ENCODE results near the gene ZNF580.

DNA sequence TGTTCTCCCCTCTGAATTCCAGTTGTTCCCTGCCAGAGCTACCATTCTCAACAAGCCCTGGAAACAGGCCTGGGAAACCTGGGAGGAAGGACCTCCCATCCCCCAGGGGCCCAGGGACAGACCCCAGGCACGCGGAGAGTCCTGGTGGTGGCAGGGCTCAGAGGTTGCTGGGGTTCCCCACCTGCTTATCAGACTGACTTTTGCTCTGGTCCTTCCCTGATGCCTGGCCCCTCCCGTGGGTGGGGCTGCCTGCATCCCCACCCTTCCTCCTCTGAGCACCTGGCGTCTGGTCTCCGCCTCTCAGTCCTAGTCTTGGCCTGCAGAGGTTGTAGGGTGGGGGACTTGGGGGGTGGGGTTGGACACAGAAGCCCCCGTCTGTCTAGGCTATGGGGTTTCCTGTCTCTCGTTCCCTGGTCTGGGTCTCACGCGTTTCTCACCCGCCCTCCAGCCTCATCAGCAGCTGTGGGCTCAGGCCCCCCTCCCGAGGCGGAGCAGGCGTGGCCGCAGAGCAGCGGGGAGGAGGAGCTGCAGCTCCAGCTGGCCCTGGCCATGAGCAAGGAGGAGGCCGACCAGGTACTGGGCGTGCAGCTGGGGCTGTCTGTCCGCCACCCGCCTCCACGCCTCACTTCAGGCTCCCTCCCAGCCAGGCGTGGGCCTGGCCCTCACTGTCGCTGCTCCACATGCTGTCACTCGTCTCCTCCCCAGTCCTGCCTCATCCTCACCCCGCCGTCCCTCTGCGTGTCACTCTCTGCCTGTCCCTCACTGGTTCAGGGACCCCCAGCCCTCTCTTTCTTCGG, 47.8 kb downstream of the ZNF580 start:
- TF ChIP-seq ZNF768 (tag by site-specific recombination; IDR thresholded peaks at IDR 0.05), result no peak
- no peak for TF ChIP-seq ZNF311 (tag by site-specific recombination; IDR thresholded peaks at IDR 0.05; ENCODE audit: borderline replicate concordance)
- TF ChIP-seq, protein P1, sequence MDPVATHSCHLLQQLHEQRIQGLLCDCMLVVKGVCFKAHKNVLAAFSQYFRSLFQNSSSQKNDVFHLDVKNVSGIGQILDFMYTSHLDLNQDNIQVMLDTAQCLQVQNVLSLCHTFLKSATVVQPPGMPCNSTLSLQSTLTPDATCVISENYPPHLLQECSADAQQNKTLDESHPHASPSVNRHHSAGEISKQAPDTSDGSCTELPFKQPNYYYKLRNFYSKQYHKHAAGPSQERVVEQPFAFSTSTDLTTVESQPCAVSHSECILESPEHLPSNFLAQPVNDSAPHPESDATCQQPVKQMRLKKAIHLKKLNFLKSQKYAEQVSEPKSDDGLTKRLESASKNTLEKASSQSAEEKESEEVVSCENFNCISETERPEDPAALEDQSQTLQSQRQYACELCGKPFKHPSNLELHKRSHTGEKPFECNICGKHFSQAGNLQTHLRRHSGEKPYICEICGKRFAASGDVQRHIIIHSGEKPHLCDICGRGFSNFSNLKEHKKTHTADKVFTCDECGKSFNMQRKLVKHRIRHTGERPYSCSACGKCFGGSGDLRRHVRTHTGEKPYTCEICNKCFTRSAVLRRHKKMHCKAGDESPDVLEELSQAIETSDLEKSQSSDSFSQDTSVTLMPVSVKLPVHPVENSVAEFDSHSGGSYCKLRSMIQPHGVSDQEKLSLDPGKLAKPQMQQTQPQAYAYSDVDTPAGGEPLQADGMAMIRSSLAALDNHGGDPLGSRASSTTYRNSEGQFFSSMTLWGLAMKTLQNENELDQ (tag by site-specific recombination; IDR thresholded peaks at IDR 0.05; ENCODE audit: low read depth), result no peak
- TF ChIP-seq ZNF292 (tag by site-specific recombination; IDR thresholded peaks at IDR 0.05; ENCODE audit: borderline replicate concordance, low read depth), result no peak
- TF ChIP-seq, protein P2, sequence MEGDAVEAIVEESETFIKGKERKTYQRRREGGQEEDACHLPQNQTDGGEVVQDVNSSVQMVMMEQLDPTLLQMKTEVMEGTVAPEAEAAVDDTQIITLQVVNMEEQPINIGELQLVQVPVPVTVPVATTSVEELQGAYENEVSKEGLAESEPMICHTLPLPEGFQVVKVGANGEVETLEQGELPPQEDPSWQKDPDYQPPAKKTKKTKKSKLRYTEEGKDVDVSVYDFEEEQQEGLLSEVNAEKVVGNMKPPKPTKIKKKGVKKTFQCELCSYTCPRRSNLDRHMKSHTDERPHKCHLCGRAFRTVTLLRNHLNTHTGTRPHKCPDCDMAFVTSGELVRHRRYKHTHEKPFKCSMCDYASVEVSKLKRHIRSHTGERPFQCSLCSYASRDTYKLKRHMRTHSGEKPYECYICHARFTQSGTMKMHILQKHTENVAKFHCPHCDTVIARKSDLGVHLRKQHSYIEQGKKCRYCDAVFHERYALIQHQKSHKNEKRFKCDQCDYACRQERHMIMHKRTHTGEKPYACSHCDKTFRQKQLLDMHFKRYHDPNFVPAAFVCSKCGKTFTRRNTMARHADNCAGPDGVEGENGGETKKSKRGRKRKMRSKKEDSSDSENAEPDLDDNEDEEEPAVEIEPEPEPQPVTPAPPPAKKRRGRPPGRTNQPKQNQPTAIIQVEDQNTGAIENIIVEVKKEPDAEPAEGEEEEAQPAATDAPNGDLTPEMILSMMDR (tag by site-specific recombination; IDR thresholded peaks at IDR 0.05), result no peak
- TF ChIP-seq, protein P3, sequence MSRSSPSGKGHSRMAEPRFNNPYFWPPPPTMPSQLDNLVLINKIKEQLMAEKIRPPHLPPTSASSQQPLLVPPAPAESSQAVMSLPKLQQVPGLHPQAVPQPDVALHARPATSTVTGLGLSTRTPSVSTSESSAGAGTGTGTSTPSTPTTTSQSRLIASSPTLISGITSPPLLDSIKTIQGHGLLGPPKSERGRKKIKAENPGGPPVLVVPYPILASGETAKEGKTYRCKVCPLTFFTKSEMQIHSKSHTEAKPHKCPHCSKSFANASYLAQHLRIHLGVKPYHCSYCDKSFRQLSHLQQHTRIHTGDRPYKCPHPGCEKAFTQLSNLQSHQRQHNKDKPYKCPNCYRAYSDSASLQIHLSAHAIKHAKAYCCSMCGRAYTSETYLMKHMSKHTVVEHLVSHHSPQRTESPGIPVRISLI (tag by site-specific recombination; IDR thresholded peaks at IDR 0.05), result no peak
- TF ChIP-seq ZBTB1 (tag by site-specific recombination; IDR thresholded peaks at IDR 0.05), result no peak
- no peak for TF ChIP-seq KLF16 (tag by site-specific recombination; IDR thresholded peaks at IDR 0.05)
- TF ChIP-seq YY1 (tag by site-specific recombination; IDR thresholded peaks at IDR 0.05), result no peak
- no peak for TF ChIP-seq ZNF423 (tag by site-specific recombination; IDR thresholded peaks at IDR 0.05)
- TF ChIP-seq ZNF558 (tag by site-specific recombination; IDR thresholded peaks at IDR 0.05), result no peak
- no peak for TF ChIP-seq FEZF1 (tag by site-specific recombination; IDR thresholded peaks at IDR 0.05)

All from HEK293 (cell line).